Measurements from ENCODE around the gene GID8.

The GID8 gene

DNA sequence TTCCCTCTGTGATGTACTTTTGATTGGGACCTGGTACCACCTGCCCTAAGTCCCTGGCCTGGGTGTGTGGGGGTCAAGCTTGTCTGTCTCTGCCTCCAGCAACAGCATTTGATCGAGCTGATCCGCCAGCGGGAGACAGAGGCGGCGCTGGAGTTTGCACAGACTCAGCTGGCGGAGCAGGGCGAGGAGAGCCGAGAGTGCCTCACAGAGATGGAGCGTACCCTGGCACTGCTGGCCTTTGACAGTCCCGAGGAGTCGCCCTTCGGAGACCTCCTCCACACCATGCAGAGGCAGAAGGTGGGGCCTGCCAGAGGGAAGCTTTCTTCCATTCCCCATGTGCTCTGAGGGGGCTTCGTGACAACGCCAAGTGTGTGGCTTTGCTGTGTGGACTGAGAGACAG is 5.4 kb downstream of the GID8 start:
- no peak for DNase-seq (ENCODE audit: low spot score)

- no peak for DNase-seq (ENCODE audit: low spot score)
Observed at GRCh38 chr20:62944184-62944583, 6.2 kb downstream of the GID8 start.

GRCh38 chr20:62944746-62945145 is 6.8 kb downstream of the GID8 start:
- DNase-seq (ENCODE audit: low spot score), result no peak

DNA sequence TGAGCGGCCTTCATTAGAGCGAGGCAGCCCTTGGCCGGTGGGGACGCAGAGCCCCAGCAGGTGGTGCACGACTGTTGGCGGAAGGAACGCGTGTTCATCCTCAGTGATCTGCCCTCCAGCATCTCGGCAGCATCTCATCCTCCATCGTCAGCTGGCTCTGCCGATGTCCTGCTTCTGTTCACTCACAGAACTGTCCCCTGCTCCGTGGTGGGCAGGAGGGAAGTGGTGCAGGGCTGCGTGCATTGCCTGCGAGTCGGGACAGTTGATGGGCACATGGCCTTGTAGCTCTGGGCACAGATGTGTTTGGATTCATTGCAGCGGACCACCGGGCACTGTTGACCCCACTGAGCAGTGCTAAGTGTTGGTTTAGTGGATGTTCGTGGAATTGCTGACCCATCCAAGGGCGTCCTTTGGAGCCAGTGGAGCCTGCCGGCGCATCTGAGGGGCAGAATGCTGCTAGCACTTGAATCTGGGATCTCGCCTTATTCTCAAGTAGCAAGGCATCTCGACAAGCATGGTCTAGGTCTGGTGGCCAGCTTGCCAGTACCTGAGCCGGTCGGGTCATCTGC is 7.9 kb downstream of the GID8 start:
- no peak for DNase-seq (ENCODE audit: low spot score)

GRCh38 chr20:62946918-62947317 is 9.0 kb downstream of the GID8 start:
- no peak for DNase-seq (ENCODE audit: low spot score)

DNA sequence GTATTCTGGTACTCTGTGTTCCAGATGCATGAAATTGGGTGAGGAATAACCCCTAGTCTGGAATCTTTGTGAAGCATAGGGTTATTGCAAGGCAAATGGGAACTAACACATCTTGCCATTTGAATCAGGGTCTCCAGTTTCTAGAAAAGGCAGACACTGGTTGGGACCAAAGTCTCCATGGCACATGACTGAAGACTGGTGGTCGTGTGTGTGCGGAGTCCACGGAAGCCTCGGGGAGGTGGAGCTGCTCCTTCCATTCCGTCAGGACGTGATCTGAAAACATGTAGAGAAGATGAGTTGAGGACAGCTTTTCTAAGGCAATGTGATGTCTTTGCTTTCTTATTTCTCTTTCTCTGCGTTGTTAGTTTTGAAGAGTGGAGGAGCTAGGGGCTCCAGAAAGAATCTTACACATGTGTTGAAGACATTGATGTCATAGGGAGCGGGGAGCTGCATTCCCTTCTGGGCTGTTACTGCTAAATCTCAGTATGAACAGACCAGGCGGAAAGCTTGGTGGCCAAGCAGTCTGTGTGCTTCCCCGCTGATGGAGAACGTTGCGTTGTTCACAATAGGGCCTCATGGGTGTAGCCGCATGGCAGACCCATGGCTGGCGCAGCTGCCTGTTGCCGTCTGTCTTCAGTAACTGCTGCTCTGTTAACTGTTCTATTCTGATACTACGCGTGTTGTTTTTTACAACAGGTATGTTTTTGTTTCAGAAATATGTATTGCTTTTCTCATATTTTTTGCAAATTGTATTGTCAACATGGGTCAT is 9.8 kb downstream of the GID8 start:
- DNase-seq (ENCODE audit: low spot score), result no peak

DNA sequence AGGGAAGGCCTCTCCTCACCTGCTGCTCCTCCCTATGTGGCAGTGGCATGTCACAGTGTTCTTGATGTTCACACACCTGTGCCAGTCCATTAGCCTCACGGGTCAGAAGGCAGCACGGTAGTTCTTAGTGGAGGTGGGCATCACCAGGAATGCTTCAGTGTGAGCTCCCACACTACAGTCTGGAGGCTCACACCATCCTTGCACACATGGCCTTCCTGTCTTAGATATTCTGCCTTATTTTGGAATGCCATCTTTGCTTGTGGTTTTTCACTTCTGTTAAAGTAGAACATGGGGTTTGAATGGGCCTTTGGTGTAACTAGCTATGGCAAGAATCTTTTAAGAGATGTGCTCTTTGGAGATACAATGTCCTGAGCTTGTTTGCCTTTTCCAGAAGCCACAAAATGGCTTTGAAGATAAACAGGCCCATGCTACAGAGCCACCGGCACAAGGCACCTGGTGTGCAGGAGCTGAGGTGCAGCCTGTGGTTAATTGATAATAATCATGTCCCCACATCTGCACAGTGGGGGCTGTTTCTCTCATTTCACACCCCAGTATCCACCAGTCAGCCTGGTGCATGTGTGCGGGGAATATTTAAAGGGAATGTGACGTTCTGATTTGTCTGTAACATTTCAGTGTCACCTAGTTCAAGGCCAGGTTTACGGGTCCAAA is 11.3 kb downstream of the GID8 start:
- DNase-seq (ENCODE audit: low spot score), result no peak

- no peak for DNase-seq (ENCODE audit: low spot score)
Observed at GRCh38 chr20:62949962-62950361, 12.0 kb downstream of the GID8 start.

- DNase-seq (ENCODE audit: low spot score), result no peak
Observed at GRCh38 chr20:62950741-62951140, 12.8 kb downstream of the GID8 start.

- no peak for DNase-seq (ENCODE audit: low spot score)
Observed at GRCh38 chr20:62951143-62951895, 13.4 kb downstream of the GID8 start.

- DNase-seq (ENCODE audit: low spot score), result no peak
Observed at GRCh38 chr20:62951896-62952372, 14.0 kb downstream of the GID8 start.

GRCh38 chr20:62952373-62952967 is 14.5 kb downstream of the GID8 start, which contains the start of gene SLC17A9:
SLC17A9 (plus strand) TSS chr20:62952709; CDS start chr20:62952831, 122 bp downstream.
- DNase-seq (ENCODE audit: low spot score), result peak; percentile 88

GRCh38 chr20:62952968-62953838 is 15.3 kb downstream of the GID8 start:
- no peak for DNase-seq (ENCODE audit: low spot score)

DNA sequence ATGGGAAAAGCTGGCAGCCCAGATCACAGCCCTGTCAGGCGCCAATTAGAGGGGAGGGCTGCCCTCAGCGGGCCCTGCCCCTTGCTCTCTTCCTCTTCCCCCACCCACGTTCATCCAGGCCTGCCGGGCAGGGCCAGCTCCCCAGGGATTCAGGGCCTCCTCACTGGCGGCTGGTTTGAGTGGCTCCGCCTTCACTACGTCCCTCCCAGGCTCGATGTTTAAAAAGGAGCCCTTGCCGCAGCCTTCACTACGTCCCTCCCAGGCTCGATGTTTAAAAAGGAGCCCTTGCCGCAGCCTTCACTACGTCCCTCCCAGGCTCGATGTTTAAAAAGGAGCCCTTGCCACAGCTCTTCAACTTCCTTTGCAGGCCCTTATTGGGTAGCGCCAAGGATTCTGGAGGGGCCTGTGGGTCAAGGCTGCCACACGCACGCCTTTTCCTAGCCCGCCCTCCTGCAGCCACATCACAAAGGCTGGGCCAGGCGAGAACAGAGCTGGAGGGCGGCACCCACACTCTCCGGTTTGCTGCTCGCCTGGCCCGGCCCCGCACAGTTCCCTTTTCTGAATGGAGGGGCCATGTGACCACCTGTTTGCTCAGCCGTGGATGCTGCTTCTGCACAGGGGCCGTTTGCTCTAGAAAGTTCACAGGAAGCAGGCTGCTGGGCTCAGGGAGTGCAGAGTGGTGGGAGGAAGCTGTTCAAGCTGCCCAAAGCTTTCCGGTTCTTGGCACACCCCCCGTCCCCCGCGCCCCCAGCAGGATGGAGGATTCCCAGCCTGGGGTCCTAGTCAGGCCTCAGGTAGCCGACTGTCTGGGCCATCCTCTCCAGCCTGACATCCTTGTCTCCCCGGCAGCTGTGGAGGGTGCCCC is 16.1 kb downstream of the GID8 start:
- peak; percentile 78 for DNase-seq (ENCODE audit: low spot score)

DNA sequence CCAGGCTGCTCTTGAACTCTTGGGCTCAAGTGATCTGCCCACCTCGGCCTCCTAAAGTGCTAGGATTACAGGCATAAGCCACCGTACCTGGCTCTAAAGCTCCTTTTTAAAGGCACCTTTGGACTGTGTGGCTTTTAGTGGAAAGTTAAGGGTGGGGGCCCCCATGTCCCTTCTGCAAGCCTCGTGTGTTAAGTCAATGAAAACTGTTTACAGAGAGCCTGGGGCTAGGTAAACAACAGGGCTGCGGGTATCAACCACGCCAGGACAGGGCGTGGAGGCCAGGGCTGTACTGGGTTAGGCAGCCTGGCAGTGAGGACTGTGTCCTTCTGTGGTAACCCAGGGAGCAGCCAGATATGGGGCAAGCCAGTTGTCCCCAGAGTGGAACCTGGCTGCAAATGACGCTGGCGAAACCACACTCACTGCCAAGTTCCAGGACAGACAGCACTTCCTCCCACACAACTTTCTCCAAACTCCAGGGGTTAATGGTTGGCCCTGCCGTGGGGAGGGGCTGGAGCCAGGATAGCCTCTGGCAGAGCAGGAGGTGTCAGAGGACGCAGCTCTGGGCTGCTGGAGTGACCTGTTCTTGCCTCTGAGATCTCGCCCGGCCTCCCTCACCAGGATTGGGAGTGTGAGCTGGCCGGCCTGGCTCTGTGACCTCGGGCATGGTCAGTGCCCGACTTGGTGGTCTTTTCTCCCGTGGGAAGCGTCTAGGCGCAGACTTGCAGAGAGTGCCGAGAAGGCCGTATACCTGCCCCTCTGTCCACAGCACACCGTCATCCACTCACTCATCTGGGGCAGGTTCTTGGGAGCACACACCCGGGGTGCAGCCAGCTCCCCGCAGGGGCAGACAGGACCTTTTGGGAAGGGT is 17.8 kb downstream of the GID8 start:
- DNase-seq (ENCODE audit: low spot score), result no peak

GRCh38 chr20:62956387-62957135 is 18.6 kb downstream of the GID8 start:
- no peak for DNase-seq (ENCODE audit: low spot score)

DNA sequence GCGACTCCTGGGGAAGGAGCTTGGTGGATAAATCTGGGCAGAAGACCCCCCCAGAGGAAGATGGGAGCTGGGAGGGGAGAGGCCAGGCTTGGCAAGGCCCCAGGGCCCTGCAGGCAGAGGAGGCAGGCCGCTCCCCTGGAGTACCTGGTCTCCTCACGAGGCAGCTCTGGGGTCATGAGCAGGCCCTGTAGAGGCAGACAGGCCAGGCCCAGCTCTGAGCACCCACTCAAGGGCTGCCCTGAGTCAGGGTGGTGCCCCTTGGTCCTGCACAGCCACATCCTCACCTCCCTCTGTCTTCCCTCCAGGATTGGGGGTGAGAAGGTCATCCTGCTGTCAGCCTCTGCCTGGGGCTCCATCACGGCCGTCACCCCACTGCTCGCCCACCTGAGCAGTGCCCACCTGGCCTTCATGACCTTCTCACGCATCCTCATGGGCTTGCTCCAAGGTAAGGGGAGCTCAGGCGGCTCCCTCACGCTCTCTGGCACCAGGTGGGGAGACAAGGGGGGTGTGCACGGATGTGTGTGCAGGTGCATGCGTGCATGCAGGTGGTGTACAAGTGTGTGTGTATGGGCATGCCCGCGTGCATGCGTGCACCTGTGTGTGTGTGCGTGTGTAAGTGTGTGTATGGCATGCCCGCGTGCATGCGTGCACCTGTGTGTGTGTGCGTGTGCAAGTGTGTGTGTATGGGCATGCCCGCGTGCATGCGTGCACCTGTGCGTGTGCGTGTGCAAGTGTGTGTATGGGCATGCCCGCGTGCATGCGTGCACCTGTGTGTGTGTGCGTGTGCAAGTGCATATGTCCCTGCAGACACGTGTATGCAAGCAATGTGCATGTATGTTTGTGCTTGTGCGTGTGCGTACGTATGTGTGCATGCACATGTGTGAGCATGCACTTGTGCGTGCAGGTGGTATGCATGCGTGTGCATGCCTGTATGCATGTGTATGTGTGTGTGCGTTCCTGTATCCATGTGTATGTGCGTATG is 19.5 kb downstream of the GID8 start:
- no peak for DNase-seq (ENCODE audit: low spot score)
